NCI-H1436 (cell line): ENCODE measurements around the gene ACP4.
"Not testable (repeated sequence)": the region's sequence is repeated elsewhere in the genome, so short reads cannot be mapped to it uniquely, and the experiment has no call there.

Source experiments
- DNase-seq: peaks from one replicate; lab custom pipeline; 2025; lab: John Stamatoyannopoulos, UW

The ACP4 gene

GRCh38 chr19:50790396-50790795, at the start of gene ACP4:
Gene ACP4, plus strand, starts transcription at chr19:50790415. Its CDS starts 0 bp downstream, at chr19:50790415.
- DNase-seq, result no peak

GRCh38 chr19:50741179-50741933, 48.9 kb upstream of the ACP4 start:
- DNase-seq, result no peak

GRCh38 chr19:50743537-50743936, 46.7 kb upstream of the ACP4 start:
- DNase-seq, result no peak

GRCh38 chr19:50745221-50745620, 45.0 kb upstream of the ACP4 start:
- DNase-seq, result no peak

GRCh38 chr19:50747141-50747540, 43.1 kb upstream of the ACP4 start:
- DNase-seq, result not testable (repeated sequence)

GRCh38 chr19:50749490-50749889, 40.7 kb upstream of the ACP4 start:
- DNase-seq, result no peak

GRCh38 chr19:50750010-50750409, 40.2 kb upstream of the ACP4 start:
- DNase-seq, result no peak

- DNase-seq, result no peak
Measured at GRCh38 chr19:50753879-50754278, 36.3 kb upstream of the ACP4 start.

- not testable (repeated sequence) for DNase-seq
Measured at GRCh38 chr19:50756244-50756643, 34.0 kb upstream of the ACP4 start.

GRCh38 chr19:50757624-50758023, 32.6 kb upstream of the ACP4 start:
- DNase-seq, result not testable (repeated sequence)

- DNase-seq, result not testable (repeated sequence)
Measured at GRCh38 chr19:50759076-50759475, 31.1 kb upstream of the ACP4 start.

GRCh38 chr19:50759886-50760285, 30.3 kb upstream of the ACP4 start:
- DNase-seq, result no peak

- DNase-seq, result not testable (repeated sequence)
Measured at GRCh38 chr19:50761501-50761900, 28.7 kb upstream of the ACP4 start.

- not testable (repeated sequence) for DNase-seq
Measured at GRCh38 chr19:50763521-50763920, 26.7 kb upstream of the ACP4 start.

GRCh38 chr19:50764409-50764808, 25.8 kb upstream of the ACP4 start:
- DNase-seq, result no peak

GRCh38 chr19:50766746-50767145, 23.5 kb upstream of the ACP4 start:
- DNase-seq, result not testable (repeated sequence)

- DNase-seq, result not testable (repeated sequence)
Measured at GRCh38 chr19:50767263-50767662, 23.0 kb upstream of the ACP4 start.

GRCh38 chr19:50768277-50768676, 21.9 kb upstream of the ACP4 start:
- no peak for DNase-seq

- DNase-seq, result not testable (repeated sequence)
Measured at GRCh38 chr19:50770164-50770563, 20.1 kb upstream of the ACP4 start, which contains the start of gene GPR32. Gene GPR32, plus strand, starts transcription at chr19:50770464. Its CDS starts 137 bp downstream, at chr19:50770601.

GRCh38 chr19:50770888-50771287, 19.3 kb upstream of the ACP4 start:
- no peak for DNase-seq

- DNase-seq, result no peak
Measured at GRCh38 chr19:50772476-50772875, 17.7 kb upstream of the ACP4 start.

- not testable (repeated sequence) for DNase-seq
Measured at GRCh38 chr19:50772912-50773311, 17.3 kb upstream of the ACP4 start.

GRCh38 chr19:50773454-50773853, 16.8 kb upstream of the ACP4 start:
- not testable (repeated sequence) for DNase-seq

- DNase-seq, result no peak
Measured at GRCh38 chr19:50776131-50776530, 14.1 kb upstream of the ACP4 start.
